Measurements from ENCODE around the gene FOXP1. TPM values are rescaled to one million over a fixed set of nuclear protein-coding genes. Genes with fewer than 3 reads are reported as not detected.

Gene FOXP1
- total and polyA plus RNA-seq, 4 donors: 15.2 to 263 (median 110) TPM

DNA sequence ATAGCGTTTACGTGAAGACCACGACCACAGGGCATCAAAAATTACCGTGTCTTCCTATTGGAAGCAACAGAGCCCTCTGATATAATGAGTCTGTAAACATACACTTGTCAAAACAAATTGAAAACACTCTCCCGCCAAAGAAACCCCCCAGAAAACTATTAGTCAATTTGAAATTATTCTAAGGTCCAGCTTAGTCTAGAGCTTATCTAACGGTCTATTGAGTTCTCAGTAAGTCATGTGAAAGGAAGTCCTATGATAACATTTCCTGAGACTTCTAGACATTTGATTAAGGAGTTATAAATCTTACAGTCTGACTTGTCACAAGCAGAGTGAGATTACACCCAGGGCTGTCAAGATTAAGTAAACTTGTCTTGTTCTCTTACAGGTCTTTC, 356.3 kb downstream of the FOXP1 start:
- Histone ChIP-seq H3K27ac (ENCODE audit: low read depth in 1 of 2, low read length in 2 of 2) (peak overlapping the region; percentile 80 to 83), H3K36me3 (ENCODE audit: control insufficient read depth in 1 of 2, insufficient read depth in 2 of 2, low read length in 1 of 2) (no peaks in the 10 kb centered on the region), H3K27me3 (ENCODE audit: control insufficient read depth in 1 of 2, insufficient read depth in 2 of 2, low read length in 1 of 2) (no peaks in the 10 kb centered on the region), H3K4me3 (ENCODE audit: low read length in 2 of 2) (no peak overlapping the region), H3K4me1 (ENCODE audit: control insufficient read depth in 1 of 2, insufficient read depth in 2 of 2, low read length in 2 of 2) (peaks cover 3 to 9% of the 10 kb centered on the region in 2 donors), H3K9me3 (ENCODE audit: control insufficient read depth, low read length) (no peaks in the 10 kb centered on the region)
- DNase-seq (no peak), ATAC-seq (ENCODE audit: low FRiP score) (no peak)
- intact Hi-C loops (cut with DNase I): loop anchor here in 1 of 2 donors (5.0 kb wide), 1 partner anchor 55 kb away; no protein-coding TSS in a partner anchor
- 9 to 12% methylated on average over 6 of the region's 6 CpGs for WGBS, 2 donors

DNA sequence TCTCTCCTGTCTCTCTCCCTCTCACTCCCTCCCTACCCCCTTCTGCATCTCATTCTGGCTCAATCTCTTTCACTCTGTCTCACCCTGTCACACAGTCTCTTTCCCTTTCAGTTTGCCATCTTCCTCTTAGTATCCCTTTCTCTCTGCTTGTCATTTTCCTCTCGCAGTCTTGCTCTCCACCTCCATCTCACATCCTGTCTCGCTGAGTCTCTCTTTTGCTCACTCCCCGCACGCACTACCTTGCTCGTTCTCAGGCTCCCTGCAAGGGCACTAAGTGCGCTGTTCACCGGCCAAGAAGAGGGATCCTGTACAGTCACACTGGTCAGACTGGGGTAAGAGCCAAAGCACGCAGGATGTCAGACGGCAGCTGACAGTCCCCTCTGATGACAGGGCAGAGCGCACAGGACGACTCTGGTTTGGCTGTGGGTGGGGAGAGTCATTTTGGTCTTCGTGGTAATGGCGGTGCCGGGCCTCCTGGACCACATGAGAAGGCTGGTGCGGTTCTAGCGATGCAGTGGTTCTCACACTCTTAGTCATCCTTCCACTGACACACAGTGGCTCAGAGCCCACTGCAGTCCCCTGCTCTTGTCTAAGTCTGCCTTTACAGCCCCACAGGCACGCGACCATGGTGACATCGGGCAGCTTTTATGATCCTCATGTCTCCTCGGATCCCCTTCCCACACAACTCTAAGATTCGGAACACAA, 356.8 kb downstream of the FOXP1 start:
- Histone ChIP-seq H3K4me3 (ENCODE audit: low read length in 2 of 2) (no peak overlapping the region), H3K27ac (ENCODE audit: low read depth in 1 of 2, low read length in 2 of 2) (peak overlapping the region; percentile 80 to 83), H3K4me1 (ENCODE audit: control insufficient read depth in 1 of 2, insufficient read depth in 2 of 2, low read length in 2 of 2) (peaks cover 3 to 9% of the 10 kb centered on the region in 2 donors), H3K9me3 (ENCODE audit: control insufficient read depth, low read length) (no peaks in the 10 kb centered on the region), H3K27me3 (ENCODE audit: control insufficient read depth in 1 of 2, insufficient read depth in 2 of 2, low read length in 1 of 2) (no peaks in the 10 kb centered on the region), H3K36me3 (ENCODE audit: control insufficient read depth in 1 of 2, insufficient read depth in 2 of 2, low read length in 1 of 2) (no peaks in the 10 kb centered on the region)
- DNase-seq (peak; percentile 78 to 83), ATAC-seq (ENCODE audit: low FRiP score) (peak; percentile 63)
- intact Hi-C loops (cut with DNase I): loop anchor here in 1 of 2 donors (5.0 kb wide), 1 partner anchor 54 kb away; no protein-coding TSS in a partner anchor
- 4 to 8% methylated on average over 21 of the region's 21 CpGs for WGBS, 2 donors

DNA sequence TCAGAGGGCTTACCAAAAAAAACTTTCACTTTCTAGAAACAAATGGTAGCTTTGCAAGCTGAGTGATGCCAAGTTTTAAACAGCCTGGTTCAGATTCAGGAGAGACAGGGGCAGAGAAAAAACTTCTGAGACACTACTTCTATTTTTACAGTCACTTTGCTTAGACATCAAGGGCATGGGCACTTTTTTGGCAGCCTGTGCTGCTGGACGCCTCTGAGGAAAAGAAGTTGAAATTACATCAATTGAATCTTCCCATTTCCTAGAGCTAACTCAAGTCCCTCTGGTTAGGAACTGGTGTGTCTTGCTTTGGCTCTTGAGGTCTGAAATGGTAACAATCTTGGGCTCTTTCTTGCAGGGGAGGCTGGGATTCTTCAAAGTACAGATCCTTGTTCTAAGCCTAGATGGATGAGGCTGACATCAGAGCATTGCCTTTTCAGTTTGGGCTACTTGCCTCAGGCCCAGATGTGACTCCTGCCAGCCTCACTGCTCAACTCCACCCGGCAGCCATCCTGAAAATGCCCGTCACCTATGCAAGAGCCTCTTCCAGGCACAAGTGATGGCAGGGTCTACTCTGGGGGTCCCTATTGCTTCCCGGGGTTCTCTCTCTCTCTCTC, 357.5 kb downstream of the FOXP1 start:
- 3 to 9% methylated on average over 4 of the region's 4 CpGs for WGBS, 2 donors
- Histone ChIP-seq H3K27me3 (ENCODE audit: control insufficient read depth in 1 of 2, insufficient read depth in 2 of 2, low read length in 1 of 2) (no peaks in the 10 kb centered on the region), H3K36me3 (ENCODE audit: control insufficient read depth in 1 of 2, insufficient read depth in 2 of 2, low read length in 1 of 2) (no peaks in the 10 kb centered on the region), H3K27ac (ENCODE audit: low read depth in 1 of 2, low read length in 2 of 2) (peak overlapping the region; percentile 80 to 83), H3K4me1 (ENCODE audit: control insufficient read depth in 1 of 2, insufficient read depth in 2 of 2, low read length in 2 of 2) (peaks cover 3 to 9% of the 10 kb centered on the region in 2 donors), H3K4me3 (ENCODE audit: low read length in 2 of 2) (peak overlapping the region in 1 of 2 donors; percentile 55), H3K9me3 (ENCODE audit: control insufficient read depth, low read length) (no peaks in the 10 kb centered on the region)
- intact Hi-C loops (cut with DNase I): loop anchor here in 1 of 2 donors (5.0 kb wide), 1 partner anchor 54 kb away; no protein-coding TSS in a partner anchor
- DNase-seq (peak in 1 of 2 donors; percentile 62), ATAC-seq (ENCODE audit: low FRiP score) (peak; percentile 71)

DNA sequence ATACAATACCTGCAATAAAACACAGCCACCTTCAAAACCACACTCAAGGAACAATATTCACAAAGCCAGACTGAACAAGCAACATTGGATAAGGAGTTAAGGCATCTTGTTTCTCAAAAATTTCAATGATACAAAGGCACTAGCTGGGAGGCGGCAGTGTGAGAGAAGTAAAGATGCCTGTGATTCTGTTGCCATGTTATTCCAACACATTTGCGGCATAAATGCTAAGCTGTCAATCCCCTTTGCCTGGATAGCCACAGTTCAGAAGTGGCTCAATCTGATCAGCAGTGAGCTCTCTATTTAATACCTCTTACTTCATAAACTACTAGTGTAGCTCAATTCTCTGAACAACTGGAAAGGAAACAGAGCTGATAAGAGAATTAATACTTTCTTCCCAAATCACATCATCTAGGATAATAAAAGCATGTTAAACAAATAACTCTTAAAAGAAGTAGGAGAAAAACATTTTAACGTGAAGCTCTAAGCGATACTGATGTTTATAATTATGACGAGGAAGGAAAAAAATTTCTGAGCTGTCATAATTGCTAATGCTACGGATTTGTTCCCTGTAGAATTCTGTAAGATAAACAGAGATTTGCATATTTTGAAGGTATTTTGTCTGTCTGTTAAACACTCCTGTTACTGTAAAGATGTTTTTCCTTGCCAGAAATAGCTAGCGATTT, 358.4 kb downstream of the FOXP1 start:
- H3K9me3 ChIP-seq (ENCODE audit: control insufficient read depth, low read length): no peaks in the 10 kb centered on the region
- no peaks in the 10 kb centered on the region for H3K27me3 ChIP-seq (ENCODE audit: control insufficient read depth in 1 of 2, insufficient read depth in 2 of 2, low read length in 1 of 2)
- H3K4me1 ChIP-seq (ENCODE audit: control insufficient read depth in 1 of 2, insufficient read depth in 2 of 2, low read length in 2 of 2): peaks cover 3 to 9% of the 10 kb centered on the region in 2 donors
- intact Hi-C loops (cut with DNase I): loop anchor here in 1 of 2 donors (5.0 kb wide), 1 partner anchor 53 kb away; no protein-coding TSS in a partner anchor
- WGBS, 2 donors: 3 to 11% methylated on average over 7 of the region's 7 CpGs
- H3K27ac ChIP-seq (ENCODE audit: low read depth in 1 of 2, low read length in 2 of 2): peak overlapping the region; percentile 86 to 94
- DNase-seq: no peak
- H3K4me3 ChIP-seq (ENCODE audit: low read length in 2 of 2): peak overlapping the region in 1 of 2 donors; percentile 55
- no peak for ATAC-seq (ENCODE audit: low FRiP score)
- no peaks in the 10 kb centered on the region for H3K36me3 ChIP-seq (ENCODE audit: control insufficient read depth in 1 of 2, insufficient read depth in 2 of 2, low read length in 1 of 2)

DNA sequence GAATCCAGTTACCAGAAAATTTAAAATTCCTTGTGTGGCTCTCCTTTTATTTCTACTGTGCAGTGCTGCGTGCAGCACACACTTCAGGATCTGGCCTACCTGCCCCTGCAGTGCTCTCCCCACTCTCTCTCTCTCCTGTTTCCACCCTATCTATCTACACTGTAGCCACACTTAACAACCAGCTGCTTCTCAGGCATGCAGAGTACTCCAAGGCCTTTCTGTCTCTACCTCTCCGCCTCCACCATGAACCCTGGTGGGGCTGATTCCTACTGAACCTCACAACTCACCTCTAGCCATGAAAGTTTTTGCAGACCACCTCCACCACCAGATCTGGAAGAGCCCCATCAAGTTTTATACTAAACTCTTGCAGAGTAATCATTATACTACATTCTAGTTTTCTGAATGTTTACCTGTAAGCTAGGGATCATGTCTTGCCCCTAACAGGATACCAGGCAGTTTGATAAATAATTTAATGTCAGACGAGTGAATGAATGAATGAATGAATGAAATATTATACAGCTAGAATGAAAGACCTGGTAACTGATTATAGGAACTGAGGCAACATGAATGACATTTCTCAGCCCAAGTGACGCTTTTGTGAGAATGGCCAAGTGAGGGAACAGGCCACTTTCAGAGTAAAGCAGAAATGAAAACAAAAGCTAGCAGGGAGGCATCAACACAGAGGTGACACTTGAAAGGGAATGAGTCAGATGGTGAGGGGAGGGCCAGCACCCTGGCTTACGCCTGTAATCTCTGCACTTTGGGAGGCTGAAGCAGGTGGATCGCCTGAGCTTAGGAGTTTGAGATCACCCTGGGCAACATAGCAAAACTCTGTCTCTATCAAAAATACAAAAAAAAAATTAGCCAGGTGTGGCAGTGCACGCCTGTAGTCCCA, 363.5 kb downstream of the FOXP1 start:
- Histone ChIP-seq H3K4me3 (ENCODE audit: low read length in 2 of 2) (no peak overlapping the region), H3K4me1 (ENCODE audit: control insufficient read depth in 1 of 2, insufficient read depth in 2 of 2, low read length in 2 of 2) (peaks cover 1 to 6% of the 10 kb centered on the region in 2 donors), H3K27me3 (ENCODE audit: control insufficient read depth in 1 of 2, insufficient read depth in 2 of 2, low read length in 1 of 2) (no peaks in the 10 kb centered on the region), H3K27ac (ENCODE audit: low read depth in 1 of 2, low read length in 2 of 2) (no peak overlapping the region), H3K9me3 (ENCODE audit: control insufficient read depth, low read length) (no peaks in the 10 kb centered on the region), H3K36me3 (ENCODE audit: control insufficient read depth in 1 of 2, insufficient read depth in 2 of 2, low read length in 1 of 2) (no peaks in the 10 kb centered on the region)
- intact Hi-C loops (cut with DNase I): no loop called here
- DNase-seq (no peak), ATAC-seq (ENCODE audit: low FRiP score) (no peak)
- WGBS, 2 donors: 93 to 95% methylated on average over 7 of the region's 7 CpGs

GRCh38 chr3:71218508-71218907, 365.0 kb downstream of the FOXP1 start:
- Histone ChIP-seq H3K9me3 (ENCODE audit: control insufficient read depth, low read length) (no peaks in the 10 kb centered on the region), H3K27ac (ENCODE audit: low read depth in 1 of 2, low read length in 2 of 2) (no peak overlapping the region), H3K4me1 (ENCODE audit: control insufficient read depth in 1 of 2, insufficient read depth in 2 of 2, low read length in 2 of 2) (peaks cover 0 to 1% of the 10 kb centered on the region in 2 donors), H3K27me3 (ENCODE audit: control insufficient read depth in 1 of 2, insufficient read depth in 2 of 2, low read length in 1 of 2) (no peaks in the 10 kb centered on the region), H3K36me3 (ENCODE audit: control insufficient read depth in 1 of 2, insufficient read depth in 2 of 2, low read length in 1 of 2) (no peaks in the 10 kb centered on the region), H3K4me3 (ENCODE audit: low read length in 2 of 2) (no peak overlapping the region)
- 89 to 90% methylated on average over 5 of the region's 5 CpGs for WGBS, 2 donors
- DNase-seq: no peak
- intact Hi-C loops (cut with DNase I): no loop called here
- ATAC-seq (ENCODE audit: low FRiP score): no peak

GRCh38 chr3:71217640-71218222, 365.8 kb downstream of the FOXP1 start:
- no peak overlapping the region for H3K27ac ChIP-seq (ENCODE audit: low read depth in 1 of 2, low read length in 2 of 2)
- ATAC-seq (ENCODE audit: low FRiP score) (no peak), DNase-seq (no peak)
- H3K4me1 ChIP-seq (ENCODE audit: control insufficient read depth in 1 of 2, insufficient read depth in 2 of 2, low read length in 2 of 2): peaks cover 0 to 1% of the 10 kb centered on the region in 2 donors
- intact Hi-C loops (cut with DNase I): no loop called here
- H3K9me3 ChIP-seq (ENCODE audit: control insufficient read depth, low read length): no peaks in the 10 kb centered on the region
- no peak overlapping the region for H3K4me3 ChIP-seq (ENCODE audit: low read length in 2 of 2)
- H3K36me3 ChIP-seq (ENCODE audit: control insufficient read depth in 1 of 2, insufficient read depth in 2 of 2, low read length in 1 of 2): no peaks in the 10 kb centered on the region
- 81 to 88% methylated on average over 8 of the region's 8 CpGs for WGBS, 2 donors
- H3K27me3 ChIP-seq (ENCODE audit: control insufficient read depth in 1 of 2, insufficient read depth in 2 of 2, low read length in 1 of 2): no peaks in the 10 kb centered on the region

DNA sequence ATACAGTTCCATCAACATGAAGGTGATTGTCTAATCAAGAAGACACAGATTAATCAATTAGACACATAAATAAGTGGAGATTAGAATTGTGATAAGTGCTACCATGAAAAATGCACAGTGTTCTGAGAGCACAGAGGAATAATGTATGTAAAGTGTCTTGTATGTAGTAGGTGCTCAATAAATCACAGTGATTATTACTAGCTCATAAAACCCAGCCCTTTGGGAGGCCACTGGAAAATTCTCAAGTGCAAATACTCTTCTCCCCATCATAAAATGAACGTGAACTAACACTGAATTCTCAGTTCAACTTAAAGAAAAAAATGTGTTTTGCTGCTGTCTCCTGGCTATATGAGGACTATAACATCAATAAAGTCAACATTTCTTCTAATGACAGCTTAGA, 368.2 kb downstream of the FOXP1 start:
- ATAC-seq (ENCODE audit: low FRiP score): no peak

More for the DNA sequence above, 368.2 kb downstream of the FOXP1 start:
- no peaks in the 10 kb centered on the region for H3K27me3 ChIP-seq (ENCODE audit: control insufficient read depth in 1 of 2, insufficient read depth in 2 of 2, low read length in 1 of 2)
- intact Hi-C loops (cut with DNase I): no loop called here
- no peaks in the 10 kb centered on the region for H3K36me3 ChIP-seq (ENCODE audit: control insufficient read depth in 1 of 2, insufficient read depth in 2 of 2, low read length in 1 of 2)
- no peak overlapping the region for H3K4me3 ChIP-seq (ENCODE audit: low read length in 2 of 2)
- WGBS, 2 donors: 71 to 83% methylated on average over 1 of the region's 1 CpG
- peaks cover 0 to 1% of the 10 kb centered on the region in 2 donors for H3K4me1 ChIP-seq (ENCODE audit: control insufficient read depth in 1 of 2, insufficient read depth in 2 of 2, low read length in 2 of 2)
- H3K27ac ChIP-seq (ENCODE audit: low read depth in 1 of 2, low read length in 2 of 2): no peak overlapping the region
- no peak for DNase-seq
- H3K9me3 ChIP-seq (ENCODE audit: control insufficient read depth, low read length): no peaks in the 10 kb centered on the region
